Ishikawa (cell line): Measurements from ENCODE around the gene ERBB3.

Source experiments
- CEBPB ChIP-seq: IDR thresholded peaks from 2 replicates; pipeline ENCODE4 v1.6.1; 2012
- CREB1 ChIP-seq: IDR thresholded peaks from 2 replicates; pipeline ENCODE4 v1.6.1; 2012; ENCODE audit warnings: low read depth
- EGR1 ChIP-seq: IDR thresholded peaks from 2 replicates; pipeline ENCODE4 v1.6.1; 2012
- EP300 ChIP-seq: IDR thresholded peaks from 2 replicates; pipeline ENCODE4 v1.6.1; 2012; ENCODE audit warnings: borderline replicate concordance
- FOXM1 ChIP-seq: IDR thresholded peaks from 2 replicates; pipeline ENCODE4 v1.6.1; 2012; ENCODE audit warnings: low read depth, borderline replicate concordance
- NFIC ChIP-seq: IDR thresholded peaks from 2 replicates; pipeline ENCODE4 v1.6.1; 2012
- RAD21 ChIP-seq: IDR thresholded peaks from 2 replicates; pipeline ENCODE4 v1.6.1; 2012; ENCODE audit warnings: low read depth
- TAF1 ChIP-seq: IDR thresholded peaks from 2 replicates; pipeline ENCODE4 v1.6.1; 2012; ENCODE audit warnings: low read depth, mild to moderate bottlenecking
- TCF12 ChIP-seq: IDR thresholded peaks from 2 replicates; pipeline ENCODE4 v1.6.1; 2012; ENCODE audit warnings: low read depth
- TEAD4 ChIP-seq: IDR thresholded peaks from 2 replicates; pipeline ENCODE4 v1.6.1; 2012
- USF1 ChIP-seq: IDR thresholded peaks from 2 replicates; pipeline ENCODE4 v1.6.1; 2012
- YY1 ChIP-seq: IDR thresholded peaks from 2 replicates; pipeline ENCODE4 v1.6.1; 2012; ENCODE audit warnings: low read depth
- ZBTB7A ChIP-seq: IDR thresholded peaks from 2 replicates; pipeline ENCODE4 v1.6.1; 2012; ENCODE audit warnings: low read depth
- TF ChIP-seq, protein P1 (sequence below): IDR thresholded peaks from 2 replicates; pipeline ENCODE4 v1.6.1; 2012; ENCODE audit warnings: low read depth, mild to moderate bottlenecking
- TF ChIP-seq, protein P2 (sequence below): IDR thresholded peaks from 2 replicates; pipeline ENCODE4 v1.6.1; 2012

Gene ERBB3

GRCh38 chr12:56124133-56124532 is 44.2 kb downstream of the ERBB3 start:
- TF ChIP-seq USF1 (no peak), YY1 (no peak), TAF1 (no peak)

DNA sequence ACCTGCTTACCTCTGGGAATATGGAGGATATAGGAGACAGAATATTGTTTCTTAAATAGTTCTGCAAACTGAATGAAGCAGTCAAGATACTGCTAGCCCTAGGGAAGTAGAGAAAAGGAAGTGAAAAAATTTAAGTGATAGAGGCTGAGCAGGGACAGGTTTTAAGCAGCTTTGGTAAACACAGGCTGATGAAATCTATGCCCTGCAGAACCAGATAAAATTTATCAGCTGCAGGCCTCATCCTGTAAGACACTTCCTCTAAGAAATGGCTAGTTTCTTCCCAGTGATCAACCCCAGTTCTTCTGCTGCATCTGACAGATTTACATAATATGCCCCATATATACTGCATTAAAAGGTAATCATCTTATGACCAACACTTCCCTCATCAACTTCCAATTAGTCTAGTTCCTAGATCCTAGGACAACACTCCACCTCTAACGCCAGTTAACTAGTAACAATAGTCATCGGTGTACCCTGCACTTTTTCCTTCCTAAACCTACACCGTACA is 46.8 kb downstream of the ERBB3 start:
- TF ChIP-seq CREB1: no peak
- no peak for TF ChIP-seq TAF1
- no peak for TF ChIP-seq RAD21
- no peak for TF ChIP-seq EGR1
- TF ChIP-seq, protein P1, sequence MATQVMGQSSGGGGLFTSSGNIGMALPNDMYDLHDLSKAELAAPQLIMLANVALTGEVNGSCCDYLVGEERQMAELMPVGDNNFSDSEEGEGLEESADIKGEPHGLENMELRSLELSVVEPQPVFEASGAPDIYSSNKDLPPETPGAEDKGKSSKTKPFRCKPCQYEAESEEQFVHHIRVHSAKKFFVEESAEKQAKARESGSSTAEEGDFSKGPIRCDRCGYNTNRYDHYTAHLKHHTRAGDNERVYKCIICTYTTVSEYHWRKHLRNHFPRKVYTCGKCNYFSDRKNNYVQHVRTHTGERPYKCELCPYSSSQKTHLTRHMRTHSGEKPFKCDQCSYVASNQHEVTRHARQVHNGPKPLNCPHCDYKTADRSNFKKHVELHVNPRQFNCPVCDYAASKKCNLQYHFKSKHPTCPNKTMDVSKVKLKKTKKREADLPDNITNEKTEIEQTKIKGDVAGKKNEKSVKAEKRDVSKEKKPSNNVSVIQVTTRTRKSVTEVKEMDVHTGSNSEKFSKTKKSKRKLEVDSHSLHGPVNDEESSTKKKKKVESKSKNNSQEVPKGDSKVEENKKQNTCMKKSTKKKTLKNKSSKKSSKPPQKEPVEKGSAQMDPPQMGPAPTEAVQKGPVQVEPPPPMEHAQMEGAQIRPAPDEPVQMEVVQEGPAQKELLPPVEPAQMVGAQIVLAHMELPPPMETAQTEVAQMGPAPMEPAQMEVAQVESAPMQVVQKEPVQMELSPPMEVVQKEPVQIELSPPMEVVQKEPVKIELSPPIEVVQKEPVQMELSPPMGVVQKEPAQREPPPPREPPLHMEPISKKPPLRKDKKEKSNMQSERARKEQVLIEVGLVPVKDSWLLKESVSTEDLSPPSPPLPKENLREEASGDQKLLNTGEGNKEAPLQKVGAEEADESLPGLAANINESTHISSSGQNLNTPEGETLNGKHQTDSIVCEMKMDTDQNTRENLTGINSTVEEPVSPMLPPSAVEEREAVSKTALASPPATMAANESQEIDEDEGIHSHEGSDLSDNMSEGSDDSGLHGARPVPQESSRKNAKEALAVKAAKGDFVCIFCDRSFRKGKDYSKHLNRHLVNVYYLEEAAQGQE: no peak
- no peak for TF ChIP-seq FOXM1
- TF ChIP-seq ZBTB7A: no peak
- no peak for TF ChIP-seq YY1
- no peak for TF ChIP-seq TEAD4
- TF ChIP-seq TCF12: no peak
- TF ChIP-seq, protein P2, sequence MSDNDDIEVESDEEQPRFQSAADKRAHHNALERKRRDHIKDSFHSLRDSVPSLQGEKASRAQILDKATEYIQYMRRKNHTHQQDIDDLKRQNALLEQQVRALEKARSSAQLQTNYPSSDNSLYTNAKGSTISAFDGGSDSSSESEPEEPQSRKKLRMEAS: no peak
- TF ChIP-seq EP300: no peak
- no peak for TF ChIP-seq NFIC
- TF ChIP-seq USF1: no peak
- TF ChIP-seq CEBPB: no peak

GRCh38 chr12:56127485-56127887 is 47.5 kb downstream of the ERBB3 start:
- TF ChIP-seq TAF1 (no peak), NFIC (peak; percentile 30; the same call in 1 of the 2 replicates)

- TF ChIP-seq TEAD4: peak; percentile 63; the same call in 1 of the 2 replicates
- peak; percentile 75 for TF ChIP-seq USF1
- peak; percentile 72; the same call in 1 of the 2 replicates for TF ChIP-seq CREB1
- TF ChIP-seq, protein P2: peak; percentile 79
- no peak for TF ChIP-seq YY1
- TF ChIP-seq, protein P1: no peak
- no peak for TF ChIP-seq RAD21
- no peak; the same call in 1 of the 2 replicates for TF ChIP-seq EP300
- no peak for TF ChIP-seq EGR1
- TF ChIP-seq TCF12: peak; percentile 51; the same call in 1 of the 2 replicates
- TF ChIP-seq CEBPB: no peak
- TF ChIP-seq NFIC: no peak
- TF ChIP-seq FOXM1: no peak
- peak; percentile 72 for TF ChIP-seq TAF1
- TF ChIP-seq ZBTB7A: peak; percentile 76; the same call in 1 of the 2 replicates
These were observed 48.1 kb downstream of the ERBB3 start, which contains the start of gene ESYT1 for GRCh38 chr12:56127888-56128669. Gene ESYT1, plus strand, starts transcription at chr12:56128267. Its CDS starts 53 bp downstream, at chr12:56128320.

DNA sequence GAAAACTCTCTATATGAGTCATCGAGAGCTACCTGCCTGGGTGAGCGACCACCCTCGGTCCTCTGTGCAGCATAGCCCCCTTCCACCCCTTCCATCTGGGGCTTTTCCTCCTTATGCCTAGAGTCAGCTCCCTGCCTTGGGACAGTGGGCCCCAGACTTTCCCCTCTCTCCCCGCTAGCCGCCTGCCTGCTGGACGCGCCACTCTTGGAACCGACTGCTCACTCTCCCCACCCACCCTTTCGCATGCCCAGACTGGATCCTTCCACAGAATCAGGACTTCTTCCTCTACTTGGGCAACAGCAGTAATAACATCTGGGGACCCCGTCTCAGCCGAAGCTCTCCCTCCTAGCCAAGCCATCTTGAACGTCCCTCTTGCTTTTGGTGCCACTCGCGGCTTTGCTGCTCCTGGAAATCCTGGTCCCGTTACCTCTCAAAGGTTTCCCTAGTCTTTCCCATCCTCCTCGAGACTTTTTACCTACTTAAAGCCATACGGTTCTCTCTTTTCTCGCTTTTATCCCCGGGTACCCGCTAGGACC is 48.8 kb downstream of the ERBB3 start:
- TF ChIP-seq EGR1: no peak
- TF ChIP-seq YY1: no peak
- TF ChIP-seq NFIC: peak; percentile 5; the same call in 1 of the 2 replicates
